ENCODE data around the gene DDAH1.
A peak's percentile ranks its signal among the peaks of the same experiment; 100 is the strongest.

The DDAH1 gene

DNA sequence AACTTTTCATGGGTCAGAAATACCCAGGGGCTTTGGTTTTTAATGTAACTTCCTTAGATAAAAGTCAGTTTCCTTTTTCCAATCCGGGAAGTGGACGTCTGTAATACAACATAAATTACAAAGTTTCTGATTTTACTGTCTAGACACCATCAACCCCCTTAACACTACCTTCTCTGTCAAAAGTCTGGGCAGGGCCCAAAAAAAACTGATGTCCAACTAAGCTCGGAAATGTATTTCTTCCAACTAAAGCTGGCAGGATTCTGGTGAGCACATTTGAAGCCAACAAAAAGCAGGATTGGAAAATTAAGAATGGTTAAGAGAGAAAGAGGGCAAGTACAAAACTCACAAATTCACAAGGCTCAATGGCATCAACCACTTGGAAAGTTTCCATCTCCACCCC lies 24.3 kb downstream of the DDAH1 start:
- DNase-seq (ENCODE audit: low read depth, low spot score): no peak

DNA sequence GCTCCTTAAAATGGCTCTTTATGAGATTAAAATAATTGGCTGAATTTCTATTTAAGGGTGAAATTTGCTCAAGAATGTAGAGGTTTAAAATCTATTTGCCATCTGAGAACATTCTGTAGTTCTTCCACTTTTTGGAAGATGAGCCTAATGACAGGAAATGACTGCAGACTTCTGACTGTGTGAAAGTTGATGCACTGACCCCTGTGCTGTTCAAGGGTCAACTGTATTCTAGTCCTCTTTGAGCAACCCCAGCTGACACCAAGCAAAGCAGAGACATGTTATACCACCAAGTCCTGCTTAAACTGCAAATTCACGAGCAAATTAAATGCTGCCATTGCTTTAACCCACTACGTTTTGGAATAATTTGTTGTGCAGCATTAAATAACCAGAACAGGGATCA lies 26.6 kb downstream of the DDAH1 start:
- DNase-seq (ENCODE audit: low read depth, low spot score): no peak

DNA sequence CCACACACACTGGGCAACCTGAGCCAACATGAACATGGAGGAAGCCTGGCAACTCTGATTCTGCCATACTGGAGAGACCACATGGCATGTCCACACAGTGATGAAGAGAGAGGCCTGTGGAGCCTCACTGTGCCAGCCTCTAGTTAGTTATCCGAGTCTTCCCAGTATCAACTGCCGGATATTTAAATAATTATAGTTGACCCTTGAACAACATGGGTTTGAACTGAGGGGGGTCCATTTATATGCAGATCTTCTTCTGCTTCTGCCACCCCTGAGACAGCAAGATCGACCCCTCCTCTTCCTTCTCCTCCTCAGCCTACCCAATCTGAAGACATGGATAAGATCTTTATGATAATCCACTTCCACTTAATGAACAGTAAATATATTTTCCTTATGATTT lies 27.8 kb downstream of the DDAH1 start:
- DNase-seq (ENCODE audit: low read depth, low spot score): no peak

DNA sequence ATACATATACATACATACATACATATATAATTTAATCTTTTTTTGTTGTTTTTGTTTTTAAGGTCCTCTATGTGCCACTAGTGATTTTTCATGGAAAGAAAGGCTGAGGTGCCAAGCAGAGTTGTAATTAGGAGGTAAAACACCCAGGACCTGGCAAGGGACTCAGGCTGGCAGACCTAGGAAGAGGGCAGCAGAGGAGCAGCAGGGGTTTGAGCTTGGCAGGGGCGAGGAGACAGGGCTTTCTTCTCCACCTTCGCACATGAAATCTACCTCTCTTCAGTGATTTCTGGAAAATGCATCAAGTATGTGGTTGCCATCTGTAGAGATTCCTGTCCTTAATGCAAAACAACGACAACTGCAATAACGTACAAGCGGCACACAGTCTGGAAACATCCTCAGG lies 31.9 kb downstream of the DDAH1 start:
- no peak for DNase-seq (ENCODE audit: low read depth, low spot score)

- DNase-seq (ENCODE audit: low read depth, low spot score): no peak
Measured at GRCh38 chr1:85428471-85429089, 36.4 kb downstream of the DDAH1 start.

- DNase-seq (ENCODE audit: low read depth, low spot score): no peak
Measured at GRCh38 chr1:85427849-85428248, 37.1 kb downstream of the DDAH1 start.

- no peak for DNase-seq (ENCODE audit: low read depth, low spot score)
Measured at GRCh38 chr1:85427331-85427730, 37.6 kb downstream of the DDAH1 start.

DNA sequence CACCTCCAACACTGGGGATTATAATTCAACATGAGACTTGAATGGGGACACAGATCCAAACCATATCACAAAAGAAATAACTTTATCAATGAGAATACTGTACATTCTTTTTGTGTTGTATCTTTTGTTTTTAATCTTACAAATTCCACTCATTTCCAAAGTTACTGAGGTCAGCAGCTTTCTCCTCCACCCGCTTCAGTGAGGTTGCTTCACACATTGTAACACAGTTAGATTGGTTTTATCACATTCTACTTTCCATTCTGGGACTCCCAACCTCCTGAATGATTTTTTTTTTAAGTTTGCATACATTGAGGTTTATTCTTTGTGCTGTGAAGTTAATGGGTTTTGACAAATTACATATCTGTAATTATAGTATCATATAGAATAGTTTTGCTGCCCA lies 43.8 kb downstream of the DDAH1 start:
- no peak for DNase-seq (ENCODE audit: low read depth, low spot score)

DNA sequence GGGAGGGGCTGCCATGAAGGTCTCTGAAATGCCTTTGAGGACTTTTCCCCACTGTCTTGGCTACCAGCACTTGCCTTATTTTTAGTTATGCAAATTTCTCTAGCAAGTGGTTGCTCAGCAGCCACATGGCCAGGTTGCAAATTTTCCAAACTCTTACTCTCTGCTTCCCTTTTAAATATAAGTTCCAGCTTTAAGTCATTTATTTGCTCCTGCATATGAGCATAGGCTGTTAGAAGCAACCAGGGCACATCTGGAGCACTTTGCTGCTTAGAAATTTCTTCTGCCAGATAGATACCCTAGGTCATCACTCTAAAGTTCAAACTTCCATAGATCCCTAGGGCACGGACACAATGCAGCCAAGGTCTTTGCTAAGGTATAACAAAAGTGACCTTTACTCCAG lies 44.8 kb downstream of the DDAH1 start:
- no peak for DNase-seq (ENCODE audit: low read depth, low spot score)

- DNase-seq (ENCODE audit: low read depth, low spot score): no peak
Measured at GRCh38 chr1:85417876-85418275, 47.1 kb downstream of the DDAH1 start.

- DNase-seq (ENCODE audit: low read depth, low spot score): no peak
Measured at GRCh38 chr1:85417017-85417416, 47.9 kb downstream of the DDAH1 start.

- no peak for DNase-seq (ENCODE audit: low read depth, low spot score)
Measured at GRCh38 chr1:85413169-85413568, 51.8 kb downstream of the DDAH1 start.

GRCh38 chr1:85411567-85412305 lies 53.2 kb downstream of the DDAH1 start:
- DNase-seq (ENCODE audit: low read depth, low spot score): no peak

DNA sequence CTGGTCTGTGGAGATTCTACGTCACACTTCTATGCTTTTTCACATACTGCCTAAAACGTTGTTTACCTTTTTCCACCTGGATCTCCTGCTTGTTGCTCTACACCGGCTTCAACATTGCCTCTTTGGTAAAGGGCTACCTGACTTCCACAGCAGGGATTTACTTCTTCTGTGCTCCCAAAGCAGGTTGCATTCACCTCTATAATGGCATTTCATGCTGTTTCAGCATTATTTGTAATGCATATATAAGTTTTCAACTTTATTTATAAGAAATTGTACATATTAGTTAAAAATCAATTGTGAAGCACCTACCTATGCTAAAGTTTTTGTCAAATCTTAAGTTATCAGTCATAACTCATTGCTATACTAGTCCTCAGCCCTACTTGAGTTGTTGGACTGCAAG lies 55.4 kb downstream of the DDAH1 start:
- DNase-seq (ENCODE audit: low read depth, low spot score): no peak

DNA sequence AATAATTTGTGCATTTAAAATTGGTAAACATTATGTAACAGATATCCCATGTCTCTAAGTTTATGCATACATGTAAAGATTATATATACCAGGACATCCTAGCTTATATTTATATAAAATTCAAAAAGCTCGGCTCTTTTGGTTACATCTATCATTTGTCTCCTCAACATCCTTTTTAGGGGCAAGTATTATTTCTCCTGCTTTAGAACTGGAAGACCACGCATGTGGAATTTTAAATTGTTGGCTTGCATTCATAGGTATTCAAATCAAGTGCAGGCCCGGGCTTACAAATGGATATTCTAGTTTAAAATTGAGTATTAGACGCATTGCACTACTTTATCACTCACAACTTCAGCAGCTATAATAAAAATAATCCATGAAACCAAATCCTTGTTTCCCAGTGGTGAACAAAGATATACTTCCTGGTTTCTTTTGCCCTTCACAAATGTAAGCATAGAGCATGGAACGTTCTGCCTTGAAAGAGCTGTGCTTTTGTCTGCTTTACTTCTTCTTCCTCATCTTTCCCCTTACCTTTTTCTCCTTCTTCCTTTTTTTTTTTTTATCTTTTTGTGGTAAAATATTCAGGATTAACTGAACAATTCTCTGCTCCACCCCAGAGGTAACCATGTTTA lies 57.1 kb downstream of the DDAH1 start:
- no peak for DNase-seq (ENCODE audit: low read depth, low spot score)

GRCh38 chr1:85406887-85407533 lies 57.9 kb downstream of the DDAH1 start:
- DNase-seq (ENCODE audit: low read depth, low spot score): peak; percentile 61

- no peak for DNase-seq (ENCODE audit: low read depth, low spot score)
Measured at GRCh38 chr1:85406081-85406480, 58.9 kb downstream of the DDAH1 start.

DNA sequence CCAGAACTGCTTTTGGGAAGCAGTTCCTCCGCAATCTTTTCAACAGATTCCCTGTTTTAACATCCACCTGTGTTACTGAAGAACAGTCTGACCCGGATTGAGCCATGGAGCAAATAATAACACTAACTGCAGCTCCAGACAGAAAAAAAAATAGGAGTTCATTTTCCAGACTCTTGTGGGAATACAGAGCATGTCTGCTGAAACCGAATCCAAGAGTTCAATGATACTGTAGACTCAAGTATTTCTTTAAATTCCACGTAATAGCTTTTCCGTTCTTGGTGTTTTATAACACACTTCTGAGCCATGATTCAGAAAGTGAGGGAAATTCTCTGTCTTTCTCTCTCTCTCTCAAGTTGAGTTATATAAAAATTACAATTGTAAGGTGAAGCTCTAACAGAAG lies 60.6 kb downstream of the DDAH1 start:
- no peak for DNase-seq (ENCODE audit: low read depth, low spot score)

DNA sequence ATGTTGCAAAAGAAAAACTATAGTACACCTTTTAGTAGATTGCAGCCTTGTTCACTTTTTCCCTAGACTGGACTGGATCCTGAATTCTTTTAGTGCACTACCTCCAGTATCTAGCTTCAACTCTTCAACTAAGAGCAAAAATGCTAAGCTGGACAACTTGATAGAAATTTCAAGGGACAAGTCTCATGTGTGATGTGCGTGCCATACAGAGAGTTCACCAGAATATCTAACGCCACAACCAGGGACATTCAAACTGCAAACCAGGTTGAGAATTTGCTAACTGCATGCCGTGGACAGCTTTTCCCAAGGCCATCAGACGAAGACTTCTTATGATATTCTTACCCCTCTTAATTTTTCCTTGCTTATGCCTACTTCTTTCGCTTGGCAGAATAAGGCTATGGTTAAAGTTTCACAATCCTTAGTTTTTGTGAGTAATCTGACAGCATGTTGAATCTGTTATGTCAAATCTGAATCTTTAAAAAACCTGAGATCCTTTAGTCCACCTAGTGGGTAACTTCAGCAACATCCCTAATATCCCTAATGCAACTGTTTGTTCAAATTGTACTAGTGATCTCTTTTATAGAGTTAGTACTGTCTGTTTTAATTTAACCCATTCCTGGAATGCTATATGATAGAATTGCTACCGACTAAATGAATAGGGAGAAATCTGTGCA lies 66.4 kb downstream of the DDAH1 start:
- DNase-seq (ENCODE audit: low read depth, low spot score): no peak

GRCh38 chr1:85397490-85398032 lies 67.4 kb downstream of the DDAH1 start:
- DNase-seq (ENCODE audit: low read depth, low spot score): no peak

DNA sequence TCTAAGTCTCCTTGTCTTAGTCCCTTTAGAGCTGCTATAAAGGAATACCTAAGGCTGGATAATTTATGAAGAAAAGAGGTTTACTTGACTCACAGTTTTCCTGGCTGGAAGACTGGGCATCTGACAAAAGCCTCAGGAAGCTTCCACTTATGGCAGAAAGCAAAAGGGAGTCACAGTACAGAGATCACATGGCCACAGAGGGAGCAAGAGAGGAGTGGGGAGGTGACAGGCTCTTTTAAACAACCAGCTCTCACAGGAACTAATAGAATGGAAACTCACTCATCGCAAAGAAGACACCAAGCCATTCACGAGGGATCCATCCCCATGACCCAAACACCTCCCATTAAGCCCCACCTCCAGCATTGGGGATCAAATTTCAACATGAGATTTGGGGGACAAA lies 68.8 kb downstream of the DDAH1 start:
- no peak for DNase-seq (ENCODE audit: low read depth, low spot score)

GRCh38 chr1:85394130-85394529 lies 70.8 kb downstream of the DDAH1 start:
- no peak for DNase-seq (ENCODE audit: low read depth, low spot score)

Measured in brain pericyte (primary cell).